ENCODE data around the gene GDPD1. TPM values are rescaled to one million over a fixed set of nuclear protein-coding genes. Genes with fewer than 3 reads are reported as not detected.
"Not testable (repeated sequence)": the region's sequence is repeated elsewhere in the genome, so short reads cannot be mapped to it uniquely, and the experiment has no call there.

Gene GDPD1
- polyA plus RNA-seq, 3 donors: 0.50 to 1.6 (median 1.6) TPM

DNA sequence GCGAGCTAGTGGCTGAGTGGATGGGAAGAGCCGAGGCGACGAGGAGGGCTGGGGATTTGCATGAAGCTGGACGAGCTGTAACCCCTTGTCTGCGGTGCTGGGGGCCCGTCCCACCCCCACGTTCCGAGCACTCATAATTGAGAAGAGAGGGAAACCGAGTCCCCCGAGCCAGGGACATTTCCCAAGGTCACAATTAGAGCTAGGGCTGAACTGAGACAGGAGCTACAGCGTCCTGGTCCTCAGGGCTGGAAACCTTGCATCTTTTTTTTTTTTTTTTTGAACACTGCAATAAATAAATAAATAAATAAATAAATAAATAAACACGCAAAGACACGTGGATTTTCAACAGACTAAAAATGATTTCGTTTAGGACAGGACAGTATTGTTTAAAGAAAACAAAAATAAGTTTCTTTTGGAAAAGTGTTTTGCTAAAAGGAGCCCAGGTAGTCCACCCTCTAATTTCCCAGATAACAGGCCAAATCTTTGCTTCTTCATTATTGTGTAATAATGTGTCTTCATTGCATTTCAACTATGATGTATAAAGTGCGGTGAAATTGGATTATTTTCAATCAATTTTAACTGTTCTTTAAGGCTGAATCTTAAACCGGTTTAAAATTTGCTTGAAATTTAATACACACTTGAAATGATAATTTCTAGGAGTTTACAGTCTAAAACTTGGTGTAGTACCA, 992 bp downstream of the GDPD1 start:
- H3K27me3 ChIP-seq (ENCODE audit: control insufficient read depth in 2 of 2, insufficient read depth in 2 of 2, low read length in 2 of 2): no peaks in the 10 kb centered on the region
- no peak for DNase-seq
- H3K27ac ChIP-seq (ENCODE audit: low read depth in 1 of 2, low read length in 2 of 2): peak overlapping the region in 1 of 2 donors; percentile 56
- H3K36me3 ChIP-seq (replicated peaks in 1 of 2; ENCODE audit: control insufficient read depth in 1 of 2, insufficient read depth in 2 of 2, low read length in 2 of 2): no peaks in the 10 kb centered on the region
- H3K4me1 ChIP-seq (ENCODE audit: control insufficient read depth in 1 of 2, insufficient read depth in 2 of 2, low read length in 2 of 2): peaks cover 13 to 20% of the 10 kb centered on the region in 2 donors
- peak overlapping the region; percentile 98 for H2AFZ ChIP-seq (ENCODE audit: insufficient read depth, low read depth, low read length, poor library complexity, severe bottlenecking)
- H3K4me3 ChIP-seq (replicated peaks in 1 of 3; ENCODE audit: low read depth in 2 of 3, low read length in 3 of 3): peak overlapping the region; percentile 77 to 94 (median 89)
- H3K9ac ChIP-seq (ENCODE audit: insufficient read depth, low read length, poor library complexity, severe bottlenecking): peak overlapping the region; percentile 67
- H3K4me1 Mint-ChIP-seq: peaks cover 11% of the 10 kb centered on the region
- TF ChIP-seq, protein P1, sequence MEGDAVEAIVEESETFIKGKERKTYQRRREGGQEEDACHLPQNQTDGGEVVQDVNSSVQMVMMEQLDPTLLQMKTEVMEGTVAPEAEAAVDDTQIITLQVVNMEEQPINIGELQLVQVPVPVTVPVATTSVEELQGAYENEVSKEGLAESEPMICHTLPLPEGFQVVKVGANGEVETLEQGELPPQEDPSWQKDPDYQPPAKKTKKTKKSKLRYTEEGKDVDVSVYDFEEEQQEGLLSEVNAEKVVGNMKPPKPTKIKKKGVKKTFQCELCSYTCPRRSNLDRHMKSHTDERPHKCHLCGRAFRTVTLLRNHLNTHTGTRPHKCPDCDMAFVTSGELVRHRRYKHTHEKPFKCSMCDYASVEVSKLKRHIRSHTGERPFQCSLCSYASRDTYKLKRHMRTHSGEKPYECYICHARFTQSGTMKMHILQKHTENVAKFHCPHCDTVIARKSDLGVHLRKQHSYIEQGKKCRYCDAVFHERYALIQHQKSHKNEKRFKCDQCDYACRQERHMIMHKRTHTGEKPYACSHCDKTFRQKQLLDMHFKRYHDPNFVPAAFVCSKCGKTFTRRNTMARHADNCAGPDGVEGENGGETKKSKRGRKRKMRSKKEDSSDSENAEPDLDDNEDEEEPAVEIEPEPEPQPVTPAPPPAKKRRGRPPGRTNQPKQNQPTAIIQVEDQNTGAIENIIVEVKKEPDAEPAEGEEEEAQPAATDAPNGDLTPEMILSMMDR (IDR thresholded peaks at IDR 0.05): no peak
- no peaks in the 10 kb centered on the region for H3K9me3 Mint-ChIP-seq
- WGBS (ENCODE audit: insufficient coverage): under 1% methylated on average over 11 of the region's 17 CpGs
- H3K27ac Mint-ChIP-seq: peak overlapping the region in 3 of 7 donors; percentile 68 to 91 (median 89)
- no peaks in the 10 kb centered on the region for H3K79me2 ChIP-seq (ENCODE audit: insufficient read depth, low read length)
- H3K4me2 ChIP-seq (replicated peaks; ENCODE audit: extremely low read depth, low read length, poor library complexity, severe bottlenecking): peak overlapping the region; percentile 91
- H3K4me3 Mint-ChIP-seq: peak overlapping the region; percentile 99 to 100
- H3K9me3 ChIP-seq (replicated peaks in 1 of 2; ENCODE audit: control insufficient read depth in 1 of 2, insufficient read depth in 1 of 2, low read length in 2 of 2): no peaks in the 10 kb centered on the region
- intact Hi-C loops (cut with micrococcal nuclease): loop anchor here in 1 of 2 donors (5.0 kb wide), 1 partner anchor 221 kb away; no protein-coding TSS in a partner anchor
- H3K27me3 Mint-ChIP-seq (ENCODE audit: low read depth in 3 of 3): peaks cover 0 to 2% (median 0%) of the 10 kb centered on the region in 3 donors
- H4K20me1 ChIP-seq (ENCODE audit: insufficient read depth, low read length): no peaks in the 10 kb centered on the region
- no peaks in the 10 kb centered on the region for H3K36me3 Mint-ChIP-seq

DNA sequence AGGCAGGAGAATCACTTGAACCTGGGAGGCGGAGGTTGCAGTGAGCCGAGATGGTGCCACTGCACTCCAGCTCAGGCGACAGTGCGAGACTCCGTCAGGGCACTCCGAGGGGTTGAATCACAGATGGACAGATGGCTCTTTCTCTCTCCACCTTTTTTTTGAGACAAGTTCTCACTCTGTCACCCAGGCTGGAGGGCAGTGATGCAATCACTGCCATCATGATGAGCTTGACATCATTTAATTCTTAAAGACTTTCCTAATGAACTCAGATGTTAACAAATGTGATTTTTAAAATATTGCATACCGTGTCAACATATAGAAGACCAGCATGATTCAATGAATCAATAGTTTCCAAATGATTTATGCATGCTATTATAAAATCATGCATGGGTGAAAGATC, 3.5 kb downstream of the GDPD1 start:
- Mint-ChIP-seq H3K27ac (no peak overlapping the region), H3K4me3 (no peak overlapping the region)
- no peak overlapping the region for H2AFZ ChIP-seq (ENCODE audit: insufficient read depth, low read depth, low read length, poor library complexity, severe bottlenecking)

DNA sequence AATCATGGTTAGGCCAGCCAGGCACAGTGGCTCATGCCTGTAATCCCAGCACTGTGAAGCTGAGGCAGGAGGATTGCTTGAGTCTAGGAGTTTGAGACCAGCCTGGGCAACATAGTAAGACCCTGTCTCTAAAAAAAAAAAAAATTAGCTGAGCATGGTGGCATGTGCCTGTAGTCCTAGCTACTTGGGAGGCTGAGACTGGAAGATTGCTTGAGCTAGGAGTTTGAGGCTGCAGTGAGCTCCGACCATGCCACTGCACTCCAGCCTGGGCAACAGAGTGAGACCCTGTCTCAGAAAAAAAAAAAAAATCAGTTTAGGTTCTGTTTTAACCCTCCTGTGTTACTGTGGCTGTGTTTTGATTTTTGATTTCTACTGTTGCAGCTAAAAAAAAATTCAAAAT, 8.3 kb downstream of the GDPD1 start:
- H3K27me3 Mint-ChIP-seq (ENCODE audit: low read depth in 3 of 3); H3K36me3 Mint-ChIP-seq; H3K79me2 ChIP-seq (ENCODE audit: insufficient read depth, low read length); H3K9ac ChIP-seq (ENCODE audit: insufficient read depth, low read length, poor library complexity, severe bottlenecking); H3K27ac Mint-ChIP-seq; H3K27me3 ChIP-seq (ENCODE audit: control insufficient read depth in 2 of 2, insufficient read depth in 2 of 2, low read length in 2 of 2); H3K4me1 ChIP-seq (ENCODE audit: control insufficient read depth in 1 of 2, insufficient read depth in 2 of 2, low read length in 2 of 2); H3K36me3 ChIP-seq (replicated peaks in 1 of 2; ENCODE audit: control insufficient read depth in 1 of 2, insufficient read depth in 2 of 2, low read length in 2 of 2); H3K9me3 Mint-ChIP-seq; H4K20me1 ChIP-seq (ENCODE audit: insufficient read depth, low read length); H3K4me3 Mint-ChIP-seq; H3K4me2 ChIP-seq (replicated peaks; ENCODE audit: extremely low read depth, low read length, poor library complexity, severe bottlenecking); H3K27ac ChIP-seq (ENCODE audit: low read depth in 1 of 2, low read length in 2 of 2); H3K9me3 ChIP-seq (replicated peaks in 1 of 2; ENCODE audit: control insufficient read depth in 1 of 2, insufficient read depth in 1 of 2, low read length in 2 of 2); intact Hi-C loops (cut with micrococcal nuclease); H3K4me3 ChIP-seq (replicated peaks in 1 of 3; ENCODE audit: low read depth in 2 of 3, low read length in 3 of 3); DNase-seq; H3K4me1 Mint-ChIP-seq; H2AFZ ChIP-seq (ENCODE audit: insufficient read depth, low read depth, low read length, poor library complexity, severe bottlenecking): not testable (repeated sequence)
- WGBS (ENCODE audit: insufficient coverage): 100% methylated on average over 1 of the region's 1 CpG

More for the DNA sequence above, 3.5 kb downstream of the GDPD1 start:
- Histone ChIP-seq H3K9me3 (replicated peaks in 1 of 2; ENCODE audit: control insufficient read depth in 1 of 2, insufficient read depth in 1 of 2, low read length in 2 of 2) (no peaks in the 10 kb centered on the region), H4K20me1 (ENCODE audit: insufficient read depth, low read length) (no peaks in the 10 kb centered on the region), H3K36me3 (replicated peaks in 1 of 2; ENCODE audit: control insufficient read depth in 1 of 2, insufficient read depth in 2 of 2, low read length in 2 of 2) (no peaks in the 10 kb centered on the region), H3K4me3 (replicated peaks in 1 of 3; ENCODE audit: low read depth in 2 of 3, low read length in 3 of 3) (no peak overlapping the region), H3K4me1 (ENCODE audit: control insufficient read depth in 1 of 2, insufficient read depth in 2 of 2, low read length in 2 of 2) (peaks cover 13 to 20% of the 10 kb centered on the region in 2 donors), H3K27me3 (ENCODE audit: control insufficient read depth in 2 of 2, insufficient read depth in 2 of 2, low read length in 2 of 2) (no peaks in the 10 kb centered on the region), H3K9ac (ENCODE audit: insufficient read depth, low read length, poor library complexity, severe bottlenecking) (no peak overlapping the region), H3K4me2 (replicated peaks; ENCODE audit: extremely low read depth, low read length, poor library complexity, severe bottlenecking) (no peak overlapping the region), H3K79me2 (ENCODE audit: insufficient read depth, low read length) (no peaks in the 10 kb centered on the region), H3K27ac (ENCODE audit: low read depth in 1 of 2, low read length in 2 of 2) (no peak overlapping the region)
- no peaks in the 10 kb centered on the region for H3K27me3 Mint-ChIP-seq (ENCODE audit: low read depth in 3 of 3)
- intact Hi-C loops (cut with micrococcal nuclease): loop anchor here in 1 of 2 donors (5.0 kb wide), 1 partner anchor 218 kb away; no protein-coding TSS in a partner anchor
- TF ChIP-seq, protein P1 (IDR thresholded peaks at IDR 0.05): no peak
- 96% methylated on average over 6 of the region's 7 CpGs for WGBS (ENCODE audit: insufficient coverage)
- no peaks in the 10 kb centered on the region for H3K9me3 Mint-ChIP-seq
- peaks cover 11% of the 10 kb centered on the region for H3K4me1 Mint-ChIP-seq
- H3K36me3 Mint-ChIP-seq: no peaks in the 10 kb centered on the region
- no peak for DNase-seq

Measured in CD14-positive monocyte (primary cell).